SU-DHL-6 (cell line): ENCODE measurements around the gene RNF128.

Source experiments
- CTCF ChIP-seq: fragments of 200-600 bp; sonication (generic); IDR thresholded peaks from one replicate; pipeline ENCODE4 v1.5.1; 2017; ENCODE audit warnings: antibody characterized with exemption, mild to moderate bottlenecking, low read length, moderate library complexity; ENCODE audit not compliant: insufficient read depth, poor library complexity, severe bottlenecking
- EZH2phosphoT487 ChIP-seq: fragments of 200-600 bp; sonication (generic), shearing (Covaris generic); conservative IDR thresholded peaks from 2 replicates; pipeline ENCODE4 v1.6.1; 2018; ENCODE audit warnings: mild to moderate bottlenecking, antibody characterized with exemption, low read length, moderate library complexity, mixed read lengths

GRCh38 chrX:106710771-106711170 lies 15.7 kb upstream of the RNF128 start:
- TF ChIP-seq CTCF (no peak), EZH2phosphoT487 (no peak)
